Measurements from ENCODE around the gene UGT1A4. TPM values are rescaled to one million over a fixed set of nuclear protein-coding genes. Genes with fewer than 3 reads are reported as not detected.

The UGT1A4 gene
- total RNA-seq (not detected), polyA plus RNA-seq (0.07 TPM)
- long read RNA-seq, donor 1: 0 reads
- long read RNA-seq, donor 2: 0 reads
- long read RNA-seq, donor 3: 0 reads
- long read RNA-seq, donor 4: 0 reads

DNA sequence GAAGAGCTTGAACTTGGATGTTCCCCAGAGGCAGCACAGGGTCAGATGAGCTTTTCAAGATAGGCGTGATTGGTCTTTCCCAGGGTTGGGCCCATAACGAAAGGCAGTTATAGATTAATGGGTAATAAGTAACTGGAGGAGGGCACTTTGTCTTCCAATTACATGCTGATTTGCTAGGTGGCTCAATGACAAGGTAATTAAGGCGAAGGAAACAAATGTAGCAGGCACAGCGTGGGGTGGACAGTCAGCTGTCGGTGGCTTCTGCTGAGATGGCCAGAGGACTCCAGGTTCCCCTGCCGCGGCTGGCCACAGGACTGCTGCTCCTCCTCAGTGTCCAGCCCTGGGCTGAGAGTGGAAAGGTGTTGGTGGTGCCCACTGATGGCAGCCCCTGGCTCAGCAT lies at the start of gene UGT1A4:
UGT1A4 (plus strand) TSS at position 185 of the 400 bp plus-strand sequence; CDS start at position 270, 85 bp downstream.
- H3K27me3 ChIP-seq (ENCODE audit: control insufficient read depth, insufficient read depth): no peaks in the 10 kb centered on the region
- no peak within 1 kb of the TSS for H3K4me3 ChIP-seq (ENCODE audit: low read length)
- intact Hi-C loops (cut with DNase I): no loop called here
- H3K4me1 ChIP-seq (ENCODE audit: control insufficient read depth, insufficient read depth, low read length): no peaks in the 10 kb centered on the region
- no peaks in the 10 kb centered on the region for H3K9me3 ChIP-seq (ENCODE audit: control insufficient read depth, low read length)
- no peak within 1 kb of the TSS for H3K27ac ChIP-seq (ENCODE audit: low read length)
- 83% methylated on average over 7 of the region's 7 CpGs for WGBS
- DNase-seq (no peak), ATAC-seq (no peak)

DNA sequence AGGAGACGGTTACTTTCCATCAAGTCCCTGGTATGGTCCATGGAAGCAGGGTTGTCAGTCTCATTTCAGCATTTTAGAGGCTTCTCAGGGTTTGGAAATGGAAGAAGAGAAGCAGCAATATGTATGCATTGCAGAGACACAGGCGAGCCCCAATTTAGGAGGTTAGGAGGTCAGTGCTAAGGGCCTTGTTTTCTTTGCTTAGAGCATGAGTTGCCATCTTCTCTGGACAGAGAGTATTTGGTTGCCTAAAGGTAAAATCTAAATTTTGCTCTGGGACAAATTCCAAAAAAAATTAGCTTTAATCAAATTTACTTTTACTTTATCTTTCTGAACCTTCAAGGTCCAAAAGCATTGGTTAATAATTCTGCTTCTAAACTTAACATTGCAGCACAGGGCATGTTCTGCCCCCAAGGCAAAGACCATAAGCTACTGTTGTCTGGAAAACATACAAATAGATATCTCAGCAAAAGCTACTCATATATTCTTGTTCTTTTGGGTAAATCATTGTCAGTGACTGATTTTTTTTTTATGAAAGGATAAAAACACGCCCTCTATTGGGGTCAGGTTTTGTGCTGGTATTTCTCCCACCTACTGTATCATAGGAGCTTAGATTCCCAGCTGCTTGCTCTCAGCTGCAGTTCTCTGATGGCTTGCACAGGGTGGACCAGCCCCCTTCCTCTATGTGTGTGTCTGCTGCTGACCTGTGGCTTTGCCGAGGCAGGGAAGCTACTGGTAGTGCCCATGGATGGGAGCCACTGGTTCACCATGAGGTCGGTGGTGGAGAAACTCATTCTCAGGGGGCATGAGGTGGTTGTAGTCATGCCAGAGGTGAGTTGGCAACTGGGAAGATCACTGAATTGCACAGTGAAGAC lies 47.0 kb upstream of the UGT1A4 start, which contains the start of gene UGT1A9:
UGT1A9 (plus strand) TSS at position 609 of the 872 bp plus-strand sequence; CDS start at position 646, 37 bp downstream.
- H3K4me1 ChIP-seq (ENCODE audit: control insufficient read depth, insufficient read depth, low read length): no peaks in the 10 kb centered on the region
- intact Hi-C loops (cut with DNase I): no loop called here
- H3K27me3 ChIP-seq (ENCODE audit: control insufficient read depth, insufficient read depth): no peaks in the 10 kb centered on the region
- DNase-seq (no peak), ATAC-seq (no peak)
- H3K9me3 ChIP-seq (ENCODE audit: control insufficient read depth, low read length): no peaks in the 10 kb centered on the region
- 78% methylated on average over 5 of the region's 5 CpGs for WGBS
- H3K27ac ChIP-seq (ENCODE audit: low read length): no peak within 1 kb of the TSS
- no peak within 1 kb of the TSS for H3K4me3 ChIP-seq (ENCODE audit: low read length)

DNA sequence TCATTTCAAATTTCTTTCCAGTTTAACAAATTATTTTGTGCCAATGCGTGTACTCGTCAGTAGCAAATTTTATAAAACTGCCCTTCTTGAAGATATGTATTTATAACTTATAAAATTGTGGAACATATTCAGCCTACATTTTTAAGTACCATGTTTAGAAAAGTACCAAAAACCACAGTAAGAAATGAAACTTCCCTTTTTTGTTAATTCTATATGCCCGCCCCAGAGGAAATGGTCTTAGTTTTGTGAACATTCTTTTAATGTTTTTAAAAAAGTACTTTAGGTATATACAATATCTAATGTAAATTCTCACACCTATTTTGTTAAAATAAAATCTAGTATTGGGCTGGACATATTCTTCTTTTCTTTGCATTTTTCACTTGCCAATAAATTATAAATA lies 45.6 kb upstream of the UGT1A4 start:
- no peaks in the 10 kb centered on the region for H3K27me3 ChIP-seq (ENCODE audit: control insufficient read depth, insufficient read depth)
- H3K9me3 ChIP-seq (ENCODE audit: control insufficient read depth, low read length): no peaks in the 10 kb centered on the region
- ATAC-seq: no peak
- no peak for DNase-seq
- 70% methylated on average over 3 of the region's 3 CpGs for WGBS
- no peaks in the 10 kb centered on the region for H3K4me1 ChIP-seq (ENCODE audit: control insufficient read depth, insufficient read depth, low read length)
- no peak overlapping the region for H3K27ac ChIP-seq (ENCODE audit: low read length)
- intact Hi-C loops (cut with DNase I): no loop called here
- H3K4me3 ChIP-seq (ENCODE audit: low read length): no peak overlapping the region

DNA sequence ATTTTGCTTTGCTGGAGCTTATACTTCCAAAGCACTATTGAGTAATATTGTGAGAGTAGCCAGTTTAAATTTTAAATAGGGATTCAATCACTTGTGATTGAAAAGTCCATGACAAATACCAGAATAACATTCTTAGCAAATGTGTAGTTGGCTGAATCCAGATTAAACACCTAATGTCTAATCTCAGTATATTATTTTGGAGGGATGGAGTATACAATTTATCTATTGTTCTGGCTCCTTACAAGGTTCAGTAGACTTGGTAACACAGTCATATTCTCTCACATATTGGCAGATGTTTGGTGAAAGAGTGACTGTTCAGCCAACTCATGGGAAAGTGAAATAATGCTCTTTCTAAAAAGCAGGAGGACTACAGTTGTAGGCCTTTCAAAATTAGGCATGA lies 44.6 kb upstream of the UGT1A4 start:
- Histone ChIP-seq H3K4me3 (ENCODE audit: low read length) (no peak overlapping the region), H3K9me3 (ENCODE audit: control insufficient read depth, low read length) (no peaks in the 10 kb centered on the region), H3K27ac (ENCODE audit: low read length) (no peak overlapping the region), H3K27me3 (ENCODE audit: control insufficient read depth, insufficient read depth) (no peaks in the 10 kb centered on the region), H3K4me1 (ENCODE audit: control insufficient read depth, insufficient read depth, low read length) (no peaks in the 10 kb centered on the region)
- intact Hi-C loops (cut with DNase I): no loop called here
- no peak for DNase-seq
- no peak for ATAC-seq

DNA sequence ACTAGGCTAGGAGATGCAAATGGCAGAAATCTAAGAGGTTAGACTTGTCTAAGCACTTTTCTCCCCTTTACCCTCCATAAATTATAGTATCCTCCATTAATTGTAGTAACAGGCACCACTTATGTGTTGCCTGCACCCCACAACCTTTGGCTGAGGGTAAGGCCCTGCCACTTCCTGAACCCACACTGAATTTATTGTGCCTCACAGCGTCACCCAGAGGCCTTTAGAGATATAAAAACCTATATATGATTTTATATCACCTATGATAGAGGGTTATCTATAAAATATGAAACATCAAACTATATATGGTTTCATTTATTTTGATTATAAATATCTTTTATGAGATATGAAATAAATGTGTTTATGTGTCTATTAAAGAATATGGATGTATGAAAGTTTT lies 44.2 kb upstream of the UGT1A4 start:
- ATAC-seq (no peak), DNase-seq (no peak)
- no peaks in the 10 kb centered on the region for H3K9me3 ChIP-seq (ENCODE audit: control insufficient read depth, low read length)
- H3K4me1 ChIP-seq (ENCODE audit: control insufficient read depth, insufficient read depth, low read length): no peaks in the 10 kb centered on the region
- 53% methylated on average over 1 of the region's 1 CpG for WGBS
- no peaks in the 10 kb centered on the region for H3K27me3 ChIP-seq (ENCODE audit: control insufficient read depth, insufficient read depth)
- intact Hi-C loops (cut with DNase I): no loop called here
- H3K4me3 ChIP-seq (ENCODE audit: low read length): no peak overlapping the region
- no peak overlapping the region for H3K27ac ChIP-seq (ENCODE audit: low read length)

DNA sequence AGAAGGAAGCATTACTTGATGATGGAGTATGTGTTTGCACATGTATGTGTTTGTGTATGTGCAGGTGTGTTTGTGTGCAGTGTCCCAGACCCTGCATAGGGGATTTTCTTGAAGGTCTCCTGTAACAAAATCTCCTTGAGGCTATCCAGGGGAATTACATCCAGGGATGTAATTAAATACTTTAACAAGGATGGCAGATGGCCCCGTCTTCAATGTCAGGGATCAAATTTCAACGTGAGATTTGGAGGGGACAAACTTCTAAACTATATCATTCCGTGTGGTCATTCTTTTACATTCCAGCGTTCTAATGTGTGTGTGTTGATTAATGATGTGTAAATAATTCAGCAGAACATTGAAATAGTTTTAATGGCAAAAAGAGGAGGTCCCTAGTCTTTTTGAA lies 43.5 kb upstream of the UGT1A4 start:
- Histone ChIP-seq H3K27me3 (ENCODE audit: control insufficient read depth, insufficient read depth) (no peaks in the 10 kb centered on the region), H3K27ac (ENCODE audit: low read length) (no peak overlapping the region), H3K4me3 (ENCODE audit: low read length) (no peak overlapping the region), H3K9me3 (ENCODE audit: control insufficient read depth, low read length) (no peaks in the 10 kb centered on the region), H3K4me1 (ENCODE audit: control insufficient read depth, insufficient read depth, low read length) (no peaks in the 10 kb centered on the region)
- no peak for ATAC-seq
- intact Hi-C loops (cut with DNase I): no loop called here
- no peak for DNase-seq
- 34% methylated on average over 4 of the region's 4 CpGs for WGBS

DNA sequence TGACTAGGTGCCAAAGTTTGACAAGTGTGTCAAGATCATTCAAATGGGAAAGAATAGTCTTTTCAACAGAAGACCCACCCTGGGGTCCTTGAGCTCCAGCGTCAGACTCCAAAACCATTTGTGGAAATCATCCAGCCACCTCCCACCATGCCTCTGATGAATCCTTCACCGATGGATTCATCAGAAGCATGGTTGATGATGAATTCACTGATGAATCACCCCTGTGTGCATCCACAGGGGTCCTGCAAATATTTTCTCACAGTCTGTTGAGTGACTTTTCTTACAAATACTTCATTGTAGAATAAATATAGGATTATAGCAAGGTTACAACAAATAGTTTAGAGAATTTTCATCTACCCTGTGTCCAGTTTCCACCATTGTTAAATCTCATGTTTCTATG lies 42.5 kb upstream of the UGT1A4 start:
- Histone ChIP-seq H3K27ac (ENCODE audit: low read length) (no peak overlapping the region), H3K27me3 (ENCODE audit: control insufficient read depth, insufficient read depth) (no peaks in the 10 kb centered on the region), H3K4me3 (ENCODE audit: low read length) (no peak overlapping the region), H3K4me1 (ENCODE audit: control insufficient read depth, insufficient read depth, low read length) (no peaks in the 10 kb centered on the region), H3K9me3 (ENCODE audit: control insufficient read depth, low read length) (no peaks in the 10 kb centered on the region)
- ATAC-seq: no peak
- WGBS: 85% methylated on average over 2 of the region's 2 CpGs
- no peak for DNase-seq
- intact Hi-C loops (cut with DNase I): no loop called here

DNA sequence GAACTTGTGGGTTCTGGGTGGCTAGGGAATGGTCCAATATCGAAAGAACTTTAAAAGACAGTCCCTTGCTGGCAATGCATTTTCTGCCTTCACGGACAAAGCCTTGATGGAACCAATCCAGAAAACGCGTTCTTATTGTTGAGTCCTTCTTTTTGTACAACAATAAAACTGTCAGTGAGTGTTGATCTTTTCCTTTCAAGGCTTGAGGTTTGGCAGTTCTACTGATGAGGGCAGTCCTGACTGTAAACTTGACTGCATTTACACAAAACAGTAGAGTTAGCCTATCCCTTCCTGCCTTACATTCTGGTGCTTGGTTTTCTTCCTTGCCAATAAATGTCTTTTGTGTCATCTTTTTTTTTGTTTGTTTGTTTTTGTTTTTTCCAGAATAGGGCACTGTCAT lies 39.3 kb upstream of the UGT1A4 start:
- WGBS: 71% methylated on average over 4 of the region's 4 CpGs
- intact Hi-C loops (cut with DNase I): no loop called here
- Histone ChIP-seq H3K27me3 (ENCODE audit: control insufficient read depth, insufficient read depth) (no peaks in the 10 kb centered on the region), H3K27ac (ENCODE audit: low read length) (no peak overlapping the region), H3K9me3 (ENCODE audit: control insufficient read depth, low read length) (no peaks in the 10 kb centered on the region), H3K4me3 (ENCODE audit: low read length) (no peak overlapping the region), H3K4me1 (ENCODE audit: control insufficient read depth, insufficient read depth, low read length) (no peaks in the 10 kb centered on the region)
- ATAC-seq (no peak), DNase-seq (no peak)

DNA sequence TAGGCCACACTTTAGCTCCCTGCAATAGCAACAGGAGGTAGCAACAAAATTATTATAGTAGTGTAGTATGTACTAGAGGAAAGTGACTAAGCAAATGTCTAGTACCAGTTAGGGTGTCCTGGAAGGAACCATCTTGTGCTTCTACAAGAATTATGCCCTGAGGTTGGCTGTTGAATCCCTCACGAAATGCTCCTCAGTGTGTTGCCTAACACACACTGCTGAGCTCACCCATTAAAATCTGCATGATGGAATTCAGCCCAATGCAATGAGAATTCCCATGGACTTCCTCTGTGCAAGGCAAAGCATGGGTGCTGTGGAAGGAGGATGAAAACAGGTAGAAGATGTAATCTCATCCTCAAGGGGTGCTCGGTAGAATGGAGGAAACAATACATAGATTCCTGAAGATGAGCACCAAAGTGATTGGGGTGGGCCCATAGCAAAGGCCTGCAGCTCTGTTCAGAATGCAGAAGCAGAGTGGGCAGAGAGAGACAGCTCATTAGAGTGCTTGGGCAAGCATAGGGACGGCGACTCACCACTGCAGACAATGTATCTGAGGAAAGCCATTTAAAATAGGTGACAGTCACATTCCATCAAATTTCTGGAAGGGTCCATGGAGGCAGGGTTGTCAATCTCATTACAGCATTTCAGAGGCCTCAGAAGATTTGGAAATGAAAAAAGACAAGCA lies 38.0 kb upstream of the UGT1A4 start:
- Histone ChIP-seq H3K9me3 (ENCODE audit: control insufficient read depth, low read length) (no peaks in the 10 kb centered on the region), H3K4me3 (ENCODE audit: low read length) (no peak overlapping the region), H3K27me3 (ENCODE audit: control insufficient read depth, insufficient read depth) (no peaks in the 10 kb centered on the region), H3K27ac (ENCODE audit: low read length) (no peak overlapping the region), H3K4me1 (ENCODE audit: control insufficient read depth, insufficient read depth, low read length) (no peaks in the 10 kb centered on the region)
- no peak for ATAC-seq
- no peak for DNase-seq
- intact Hi-C loops (cut with DNase I): no loop called here
- 83% methylated on average over 4 of the region's 4 CpGs for WGBS

DNA sequence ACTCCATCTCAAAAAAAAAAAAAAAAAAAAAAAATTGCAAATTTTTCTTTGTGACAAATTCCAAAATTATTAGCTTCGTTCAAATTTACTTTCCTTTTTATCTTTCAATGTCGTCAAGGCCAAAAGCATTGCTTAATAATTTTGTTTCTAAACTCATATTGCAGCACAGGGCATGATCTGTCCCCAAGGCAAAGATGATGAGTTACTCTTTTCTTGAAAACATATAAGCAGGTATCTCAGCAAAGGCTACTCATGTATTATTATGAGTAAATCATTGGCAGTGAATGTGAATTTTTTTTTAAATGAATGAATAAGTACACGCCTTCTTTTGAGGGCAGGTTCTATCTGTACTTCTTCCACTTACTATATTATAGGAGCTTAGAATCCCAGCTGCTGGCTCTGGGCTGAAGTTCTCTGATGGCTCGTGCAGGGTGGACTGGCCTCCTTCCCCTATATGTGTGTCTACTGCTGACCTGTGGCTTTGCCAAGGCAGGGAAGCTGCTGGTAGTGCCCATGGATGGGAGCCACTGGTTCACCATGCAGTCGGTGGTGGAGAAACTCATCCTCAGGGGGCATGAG lies 36.9 kb upstream of the UGT1A4 start, which contains the start of gene UGT1A7:
UGT1A7 (plus strand) TSS at position 381 of the 579 bp plus-strand sequence; CDS start at position 418, 37 bp downstream.
- Histone ChIP-seq H3K4me1 (ENCODE audit: control insufficient read depth, insufficient read depth, low read length) (no peaks in the 10 kb centered on the region), H3K27ac (ENCODE audit: low read length) (no peak within 1 kb of the TSS), H3K9me3 (ENCODE audit: control insufficient read depth, low read length) (no peaks in the 10 kb centered on the region), H3K27me3 (ENCODE audit: control insufficient read depth, insufficient read depth) (no peaks in the 10 kb centered on the region), H3K4me3 (ENCODE audit: low read length) (no peak within 1 kb of the TSS)
- ATAC-seq (no peak), DNase-seq (no peak)
- 73% methylated on average over 5 of the region's 5 CpGs for WGBS
- intact Hi-C loops (cut with DNase I): no loop called here

DNA sequence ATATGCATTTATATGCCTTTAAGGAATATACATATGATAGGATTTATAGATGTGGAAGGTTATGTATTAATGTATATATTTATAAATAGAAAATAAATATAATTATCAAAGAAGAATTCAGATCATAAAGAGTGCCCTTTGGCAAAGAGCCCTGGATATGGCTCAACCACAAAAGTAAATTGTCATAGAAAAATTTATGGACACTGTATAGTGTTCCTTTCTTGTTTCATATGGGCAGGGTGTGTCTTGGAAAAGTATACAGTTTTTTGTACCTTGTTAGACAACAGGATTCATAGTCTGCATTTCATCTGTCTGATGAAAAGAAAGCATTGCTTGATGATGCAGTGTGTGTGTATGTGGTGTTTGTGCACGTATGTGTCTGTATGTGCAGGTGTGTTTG lies 33.9 kb upstream of the UGT1A4 start:
- Histone ChIP-seq H3K4me1 (ENCODE audit: control insufficient read depth, insufficient read depth, low read length) (no peaks in the 10 kb centered on the region), H3K9me3 (ENCODE audit: control insufficient read depth, low read length) (no peaks in the 10 kb centered on the region), H3K27me3 (ENCODE audit: control insufficient read depth, insufficient read depth) (no peaks in the 10 kb centered on the region), H3K4me3 (ENCODE audit: low read length) (no peak overlapping the region), H3K27ac (ENCODE audit: low read length) (no peak overlapping the region)
- ATAC-seq: no peak
- no peak for DNase-seq
- WGBS: 82% methylated on average over 1 of the region's 1 CpG
- intact Hi-C loops (cut with DNase I): no loop called here

Measured in right cardiac atrium (tissue), 5 donors.